Mucosa of gallbladder (tissue), 1 donor: ENCODE measurements around the gene CRABP2. TPM values are rescaled to one million over a fixed set of nuclear protein-coding genes. Genes with fewer than 3 reads are reported as not detected.

Source experiments
- DNase-seq: peaks from one replicate; pipeline ENCODE4 v3.0.0-alpha.2; 2020; ENCODE audit warnings: low spot score
- total RNA-seq: library from RNA; stranded (reverse); gene quantifications from one replicate; pipeline ENCODE4 v1.2.1, GENCODE V29; 2021
- donor health status: DM: no; HTN: no; CAD: no.

CRABP2 gene
- total RNA-seq, 1 donor from 2014 or later, result 3.5 TPM

DNA sequence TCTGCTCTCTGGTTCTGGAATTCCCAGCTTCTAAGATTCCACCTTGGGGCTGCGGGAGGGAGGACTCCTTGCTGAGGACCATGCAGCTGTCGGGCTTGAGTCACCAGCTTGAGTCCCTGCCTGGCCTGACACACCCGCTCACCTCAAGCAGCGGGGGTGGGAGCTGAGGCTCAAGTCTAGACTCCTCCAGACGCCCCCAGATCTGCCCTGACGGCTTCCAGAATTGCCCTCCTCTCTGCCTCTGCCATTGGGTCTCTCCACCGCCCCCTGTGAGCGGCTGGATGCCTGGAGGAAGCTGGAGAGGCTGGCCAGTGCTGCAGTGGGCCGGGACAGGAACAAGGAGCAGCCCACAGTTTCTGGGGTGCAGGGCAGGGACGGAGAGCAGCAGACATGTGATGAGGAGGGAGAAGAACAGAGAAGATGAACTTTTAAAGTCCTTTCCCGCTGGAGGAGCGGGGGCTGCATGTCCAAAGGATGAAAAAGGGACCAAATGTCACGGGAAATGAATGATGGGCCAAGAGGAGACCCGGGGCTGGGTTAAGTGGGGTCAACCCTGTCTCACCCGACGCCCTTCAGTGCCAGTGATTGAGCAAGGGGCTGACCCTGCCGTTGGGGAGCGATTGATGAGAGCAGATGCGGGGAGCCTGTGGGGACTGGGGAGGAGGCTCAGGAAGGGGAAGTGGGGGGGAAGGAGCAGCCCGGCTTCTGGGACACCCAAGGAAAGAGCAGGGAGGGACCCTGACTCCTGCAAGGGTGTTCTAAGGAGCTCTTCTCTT lies 13.5 kb downstream of the CRABP2 start:
- DNase-seq, result no peak

- DNase-seq, result no peak
Measured at GRCh38 chr1:156691191-156691590, 14.2 kb downstream of the CRABP2 start.

GRCh38 chr1:156690675-156691036 lies 14.7 kb downstream of the CRABP2 start:
- no peak for DNase-seq

DNA sequence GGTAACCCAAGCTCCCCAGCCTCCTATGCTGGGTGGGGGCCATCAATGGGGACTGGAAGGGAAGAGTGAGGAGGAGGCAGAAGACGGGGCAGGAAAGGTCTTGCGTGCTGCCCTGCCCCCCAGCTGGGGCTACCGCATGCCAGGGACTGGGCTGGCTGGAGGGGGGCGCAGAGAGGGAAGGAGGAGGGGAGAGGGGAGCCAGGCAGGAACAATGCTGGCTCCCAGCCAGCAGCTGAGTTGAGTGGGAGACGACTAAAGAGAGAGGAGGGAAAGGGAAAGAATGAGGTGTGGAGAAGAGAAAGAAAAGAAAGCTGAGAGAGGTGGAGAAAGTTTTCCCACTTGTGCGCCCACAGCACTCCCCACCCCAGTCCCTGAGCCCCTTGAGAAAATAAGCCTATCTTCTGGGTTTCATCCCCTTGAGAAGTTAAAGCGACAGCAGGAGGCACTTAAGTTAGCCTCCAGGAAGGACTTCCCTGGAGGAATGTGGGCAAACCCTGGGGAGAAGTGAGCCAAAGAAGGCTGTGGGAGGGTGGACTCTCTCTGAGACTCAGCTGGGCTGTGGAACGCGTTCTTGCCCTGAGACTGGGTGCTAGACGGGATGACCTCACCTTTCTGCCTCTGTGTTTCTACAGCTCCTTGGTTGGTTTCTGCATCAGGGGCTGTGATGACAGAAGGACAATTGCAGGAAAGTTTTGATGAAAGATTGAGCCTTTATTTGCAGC lies 15.3 kb downstream of the CRABP2 start:
- no peak for DNase-seq

DNA sequence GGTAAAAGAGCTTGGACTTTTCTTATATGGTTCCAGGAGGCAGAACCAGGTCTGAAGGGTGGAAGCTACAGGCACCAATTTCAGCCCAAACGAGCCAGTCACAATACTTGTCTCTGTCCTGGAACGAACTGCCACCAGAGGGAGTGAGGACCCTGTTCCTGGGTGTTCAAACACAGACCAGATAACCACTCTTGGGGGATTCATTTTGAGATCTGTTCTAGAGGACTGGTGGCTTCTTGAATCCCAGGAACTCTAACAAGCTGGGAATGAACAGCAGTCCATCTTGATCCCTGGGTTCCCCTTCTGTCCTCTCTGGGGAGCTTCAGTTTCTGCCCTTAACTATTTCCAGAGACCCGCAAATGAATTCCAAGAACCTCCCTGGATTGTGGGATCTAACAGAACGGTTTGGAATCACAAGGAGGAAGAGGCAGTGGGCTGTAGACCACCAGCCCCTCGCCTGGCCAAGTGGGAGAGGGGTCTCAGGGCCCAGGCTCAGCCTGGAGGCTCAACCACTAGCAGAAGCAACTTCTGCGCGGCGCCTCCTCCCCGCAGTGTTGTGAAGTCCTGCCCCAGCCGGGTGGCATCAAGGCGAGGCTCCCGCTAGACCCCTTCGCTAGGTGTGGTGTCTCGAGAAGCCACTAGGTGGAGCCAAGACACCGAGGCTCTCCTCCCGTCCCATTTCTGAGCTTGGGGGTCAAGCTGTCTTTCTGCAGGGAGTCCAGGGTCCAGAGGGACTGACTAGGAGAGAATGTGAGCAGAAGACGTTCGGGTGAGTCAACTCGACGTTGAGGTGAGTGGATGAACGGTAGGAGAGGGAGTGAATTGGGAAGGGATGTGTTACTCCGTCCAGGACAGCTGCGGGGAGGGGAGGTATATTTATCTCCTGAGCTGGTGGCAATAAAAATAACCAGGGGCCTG lies 16.1 kb downstream of the CRABP2 start:
- peak; percentile 72 for DNase-seq

GRCh38 chr1:156684227-156684782 lies 21.1 kb downstream of the CRABP2 start:
- no peak for DNase-seq

DNA sequence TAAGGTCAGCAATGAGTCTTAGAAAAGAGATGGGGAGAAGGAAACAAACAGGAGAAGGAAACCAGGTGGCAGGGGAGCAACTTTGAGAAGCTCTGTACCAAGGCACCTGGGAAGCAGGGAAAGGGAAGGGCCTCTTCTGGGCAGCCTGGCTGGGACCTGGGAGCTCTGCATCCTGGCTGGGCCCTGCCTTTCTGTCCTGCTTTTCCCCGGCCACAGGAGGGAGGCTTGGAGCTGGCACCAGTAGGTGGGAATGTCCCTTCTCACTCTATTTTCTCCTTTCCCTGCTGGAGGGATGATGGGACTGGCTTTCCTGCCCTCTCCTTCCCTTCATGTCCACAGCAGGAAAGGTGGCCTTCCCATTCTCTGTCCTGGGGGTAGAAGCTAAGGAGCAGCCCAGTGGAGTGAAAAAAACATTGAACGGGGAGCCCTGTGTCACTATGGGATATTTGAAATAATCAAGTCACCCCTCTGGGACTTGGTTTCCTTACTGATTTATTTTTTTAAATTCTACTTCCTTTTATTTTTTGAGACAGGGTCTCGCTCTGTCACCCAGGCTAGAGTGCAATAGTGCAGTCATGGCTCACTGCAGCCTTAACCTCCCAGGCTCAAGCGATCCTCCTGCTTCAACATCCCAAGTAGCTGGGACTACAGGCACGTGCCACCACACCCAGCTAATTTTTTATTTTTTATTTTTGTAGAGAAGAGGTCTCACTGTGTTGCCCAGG lies 23.1 kb downstream of the CRABP2 start:
- DNase-seq, result no peak

DNA sequence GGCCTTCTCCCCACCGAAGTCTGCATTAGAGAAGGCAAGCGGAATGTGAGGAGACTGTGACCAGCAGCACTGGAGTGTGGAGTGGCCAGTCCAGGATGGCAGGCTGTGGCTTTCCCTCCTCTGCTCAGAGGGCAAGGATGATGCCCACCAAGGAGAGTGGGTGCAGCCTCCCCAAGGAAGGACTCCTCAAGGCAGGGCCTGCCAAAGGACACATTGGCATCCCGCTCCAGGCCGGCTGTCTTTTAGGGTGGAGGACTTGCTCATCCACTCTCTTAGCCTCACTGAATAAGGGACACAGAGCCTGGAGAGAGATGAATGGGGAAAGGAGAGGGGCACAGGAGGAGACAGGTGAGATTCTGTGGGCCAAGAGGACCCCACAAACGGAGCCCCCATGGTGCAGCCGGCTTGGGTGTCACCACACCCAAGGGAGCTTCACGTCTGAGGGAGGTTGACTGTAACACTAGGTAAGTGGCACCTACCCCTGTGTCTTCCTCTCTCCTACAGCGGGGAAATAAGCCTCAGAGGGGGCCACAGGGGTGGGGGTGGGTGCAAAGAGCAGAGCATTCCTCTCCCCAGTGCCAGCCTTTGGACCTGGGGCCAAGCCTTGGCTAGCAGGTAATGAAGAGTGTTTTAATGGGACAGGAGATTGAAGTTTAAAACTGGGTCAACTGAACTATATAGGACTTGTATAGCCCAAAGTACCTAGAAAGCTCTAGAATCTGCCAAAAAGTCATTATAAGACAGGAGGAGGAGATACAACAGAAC lies 24.0 kb downstream of the CRABP2 start:
- DNase-seq, result no peak

DNA sequence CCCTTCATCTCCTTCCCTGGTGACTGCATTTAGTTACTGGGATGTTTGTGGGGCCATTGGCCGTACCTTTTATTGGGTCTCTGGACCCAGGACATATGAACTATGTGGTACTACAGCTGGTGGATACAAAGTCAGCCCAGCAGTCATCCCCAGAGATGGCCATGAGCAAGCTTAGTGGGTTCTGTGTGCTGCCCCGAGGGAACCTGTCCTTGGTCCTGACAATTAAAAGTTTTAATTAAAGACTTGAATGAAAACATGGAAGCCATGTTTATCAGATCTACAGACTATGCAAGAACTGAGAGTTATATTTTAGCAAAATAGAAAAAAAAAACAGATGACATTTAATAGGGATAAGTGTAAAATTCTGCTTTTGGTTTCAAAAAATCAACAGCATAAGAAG lies 25.3 kb downstream of the CRABP2 start:
- DNase-seq, result no peak

- peak; percentile 63 for DNase-seq
Measured at GRCh38 chr1:156677616-156678596, 27.5 kb downstream of the CRABP2 start.

DNA sequence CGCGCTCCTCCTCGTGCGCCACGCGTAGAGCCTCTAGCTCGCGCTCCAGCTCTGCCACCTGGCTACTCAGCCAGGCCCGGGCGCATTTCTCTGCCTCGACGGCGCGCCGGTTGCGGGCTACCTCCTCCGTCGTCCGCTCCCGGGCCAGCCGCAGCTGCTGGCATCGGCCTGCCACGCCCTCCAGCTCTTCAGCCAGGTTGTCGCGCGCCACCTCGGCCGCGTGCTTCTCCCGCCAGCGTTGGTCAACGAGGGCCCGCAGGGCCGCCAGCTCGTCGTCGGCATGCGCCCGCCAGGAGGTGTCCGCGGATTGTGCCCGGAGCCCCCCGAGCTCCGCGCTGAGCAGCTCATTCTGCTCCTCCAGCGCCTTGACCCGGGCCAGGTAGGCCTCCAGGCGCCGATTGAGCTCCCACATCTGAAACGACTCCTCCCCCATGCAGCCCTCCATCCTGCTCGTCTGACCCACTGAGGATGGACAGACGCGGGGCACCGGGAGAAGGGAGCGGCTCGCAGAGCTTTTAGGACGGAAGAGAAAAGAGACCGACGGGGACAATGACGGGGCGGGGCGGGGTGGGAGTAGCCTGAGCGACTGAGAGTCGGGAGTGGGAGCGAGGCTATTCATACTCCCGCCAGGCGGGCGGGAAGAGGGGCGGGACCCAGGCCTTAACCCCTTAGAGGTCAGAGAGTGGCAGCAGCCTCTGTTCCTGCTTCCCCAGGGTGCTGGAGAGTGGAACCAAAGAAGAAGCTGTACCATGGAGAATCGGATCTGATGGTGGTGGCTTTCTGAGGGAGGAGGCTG lies 28.4 kb downstream of the CRABP2 start, which contains the start of gene NES:
Gene NES (minus strand): TSS at position 588 of the 796 bp plus-strand sequence. CDS start 143 bp downstream, at position 445.
- peak; percentile 51 for DNase-seq

DNA sequence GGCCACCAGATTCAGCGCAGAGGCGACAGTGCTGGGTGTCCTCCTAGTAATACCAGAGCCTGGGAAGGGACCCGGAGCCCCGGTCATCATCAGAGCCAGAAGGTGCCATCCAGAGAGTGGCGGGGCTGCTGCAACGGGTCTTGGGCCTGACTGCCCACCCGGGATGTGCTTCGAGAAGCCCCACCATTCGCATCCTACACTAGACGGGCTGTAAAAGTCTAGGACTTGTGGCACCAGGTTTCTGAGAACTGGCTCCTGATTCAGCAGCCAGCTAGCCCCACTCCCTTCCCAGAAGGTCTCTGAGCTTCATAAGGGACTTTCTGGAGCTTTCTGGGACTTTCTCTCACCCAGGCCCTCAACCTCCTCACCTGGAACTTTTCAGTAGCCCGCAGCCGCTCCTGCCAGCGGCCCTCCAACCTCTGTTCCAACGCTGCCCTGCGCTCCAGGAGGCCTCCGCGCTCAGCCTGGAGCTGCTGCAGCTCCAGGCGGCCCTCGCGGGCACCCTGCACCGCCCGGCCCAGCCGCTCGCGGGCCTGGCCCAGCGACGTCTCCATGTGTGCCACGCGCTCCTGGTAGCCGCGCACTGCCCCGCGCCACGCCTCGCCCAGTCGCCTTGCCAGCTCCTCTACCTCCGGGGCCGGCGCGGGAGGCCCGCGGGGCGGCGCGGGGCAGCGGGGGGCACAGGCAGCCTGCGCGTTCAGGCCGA lies 29.1 kb downstream of the CRABP2 start:
- no peak for DNase-seq

DNA sequence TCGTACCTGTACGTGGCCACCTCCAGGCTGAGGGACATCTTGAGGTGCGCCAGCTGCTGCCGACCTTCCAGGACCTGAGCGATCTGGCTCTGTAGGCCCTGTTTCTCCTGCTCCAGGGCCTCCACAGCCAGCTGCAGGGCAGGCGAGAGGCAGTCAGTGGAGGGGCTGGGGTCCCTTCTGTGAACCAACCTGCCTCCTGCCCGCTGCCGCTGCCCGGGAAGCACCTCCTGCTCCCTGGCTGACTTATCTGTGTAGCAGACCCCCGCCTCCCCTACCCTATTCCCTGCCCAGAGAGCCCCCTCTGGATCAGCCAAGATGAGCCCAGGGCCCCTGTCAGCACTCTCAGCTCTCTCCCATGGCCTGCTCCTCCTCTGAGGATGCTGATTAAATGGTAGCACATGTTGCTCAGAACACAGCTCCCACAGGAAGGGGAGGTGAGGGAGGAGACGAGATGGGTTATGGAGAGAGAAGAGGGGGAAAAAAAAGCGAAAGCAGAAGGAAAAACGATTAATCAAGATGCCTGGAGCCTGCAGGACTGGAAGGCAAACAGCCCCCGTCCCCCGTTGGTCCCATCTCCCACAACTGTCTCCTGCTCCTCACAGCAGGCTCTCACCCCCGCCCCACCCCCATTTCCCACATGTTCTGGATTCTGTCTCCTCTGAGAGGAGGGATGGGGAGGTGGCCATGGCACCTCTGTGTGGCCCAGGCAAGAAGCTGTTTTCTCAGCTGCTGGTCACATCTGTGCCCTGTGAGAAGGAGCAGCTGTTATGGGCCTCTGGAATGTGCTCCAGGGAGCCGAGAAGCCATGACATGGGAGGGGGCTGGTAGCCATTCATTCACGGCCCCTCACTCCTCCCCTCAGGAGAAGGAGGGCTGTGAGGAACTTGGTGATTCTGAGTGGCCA lies 29.9 kb downstream of the CRABP2 start:
- no peak for DNase-seq

DNA sequence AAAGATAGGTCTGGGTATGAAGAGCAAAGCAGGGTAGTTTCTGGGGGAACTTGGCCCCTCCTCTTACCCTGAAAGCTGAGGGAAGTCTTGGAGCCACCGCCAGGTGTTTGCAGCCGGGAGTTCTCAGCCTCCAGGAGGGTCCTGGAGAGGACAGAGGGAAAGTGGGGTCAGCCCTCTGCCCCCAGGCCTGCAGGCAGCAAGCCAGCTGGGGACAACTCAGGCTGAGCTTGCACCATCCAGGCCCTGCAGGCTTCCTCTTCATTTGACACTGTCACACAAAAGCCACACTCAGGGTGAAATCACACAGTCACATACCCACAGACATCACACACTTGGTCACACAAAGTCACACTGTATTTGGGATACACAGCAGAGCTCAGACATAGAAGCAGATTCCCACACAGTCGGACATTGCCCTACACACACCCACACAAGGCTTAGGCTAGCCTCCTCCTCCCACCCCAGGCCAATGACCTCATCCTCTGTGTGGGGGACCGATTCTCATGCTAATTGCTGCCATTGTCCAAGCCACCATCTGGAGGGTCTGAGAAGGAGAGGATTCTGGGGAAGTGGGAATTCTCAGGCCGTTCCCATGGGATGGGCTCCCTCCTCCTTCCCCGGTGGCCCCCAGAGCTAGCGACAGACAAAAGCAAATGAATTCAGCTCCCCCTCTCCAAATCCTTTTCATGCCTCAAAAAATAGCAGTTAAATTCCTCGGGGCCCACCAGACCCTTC lies 31.8 kb downstream of the CRABP2 start:
- DNase-seq, result no peak

GRCh38 chr1:156671804-156672203 lies 33.6 kb downstream of the CRABP2 start:
- no peak for DNase-seq

- DNase-seq, result no peak
Measured at GRCh38 chr1:156670791-156671190, 34.6 kb downstream of the CRABP2 start.
